Measurements from ENCODE around the gene CHST11. TPM values are rescaled to one million over a fixed set of nuclear protein-coding genes. Genes with fewer than 3 reads are reported as not detected.
A peak's percentile ranks its signal among the peaks of the same experiment; 100 is the strongest.

Gene CHST11
- total and polyA plus RNA-seq, 2 of the 4 experiments (the other 2 are of a cell fraction) = 1.4 to 2.7 TPM

DNA sequence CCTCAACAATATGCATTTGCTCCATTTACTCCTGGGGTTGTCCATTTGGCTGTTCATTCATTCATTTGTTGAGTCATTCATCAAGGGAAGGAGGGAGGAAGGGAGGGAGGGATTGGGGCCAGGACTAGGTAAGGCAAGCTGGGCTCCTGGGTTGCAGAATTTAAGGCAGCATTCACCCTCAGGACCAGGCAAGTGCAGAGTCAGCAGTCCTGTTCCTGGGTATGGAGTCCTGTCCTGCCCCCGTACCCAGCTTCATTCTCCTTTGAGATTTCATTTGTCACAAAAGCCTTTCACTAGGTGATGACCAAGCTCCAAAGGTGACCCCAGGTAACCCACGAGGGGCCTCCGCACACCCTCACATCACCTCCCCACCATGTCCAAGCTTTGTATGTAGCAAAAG lies 178.1 kb downstream of the CHST11 start:
- Histone ChIP-seq H2AK9ac (replicated peaks; ENCODE audit: low read depth, low read length, poor library complexity) (no peak overlapping the region), H3K4me1 (ENCODE audit: control insufficient read depth, insufficient read depth, low read length) (no peaks in the 10 kb centered on the region; the same call in 1 of the 2 replicates), H4K5ac (ENCODE audit: low read depth, low read length) (no peak overlapping the region), H3K4me2 (ENCODE audit: low read depth, low read length) (no peak overlapping the region), H3K18ac (ENCODE audit: low read depth, low read length) (no peak overlapping the region), H3K56ac (ENCODE audit: extremely low read depth, insufficient read depth, low read length) (no peak overlapping the region), H2BK120ac (ENCODE audit: low read depth, low read length) (no peak overlapping the region), H3K27me3 (ENCODE audit: control insufficient read depth, insufficient read depth, low read length) (peaks cover 18% of the 10 kb centered on the region), H4K91ac (ENCODE audit: insufficient read depth, low read depth, low read length) (no peak overlapping the region), H2BK5ac (ENCODE audit: low read depth, low read length, poor library complexity, severe bottlenecking) (no peak overlapping the region), H2BK15ac (ENCODE audit: low read depth, low read length) (no peak overlapping the region), H3K4me3 (ENCODE audit: insufficient read depth, low read depth, low read length) (no peak overlapping the region), H4K20me1 (ENCODE audit: insufficient read depth, low read length) (no peaks in the 10 kb centered on the region), H2AK5ac (ENCODE audit: low read depth, low read length) (no peak overlapping the region), H3K9me1 (ENCODE audit: insufficient read depth, low read length) (no peaks in the 10 kb centered on the region), H3K14ac (replicated peaks; ENCODE audit: low read depth, low read length) (no peak overlapping the region), H3K9me3 (ENCODE audit: control insufficient read depth, insufficient read depth, low read length) (no peaks in the 10 kb centered on the region), H3K4ac (ENCODE audit: low read depth, low read length) (no peak overlapping the region), H3K9ac (ENCODE audit: low read depth, low read length) (no peak overlapping the region), H2BK20ac (ENCODE audit: low read depth, low read length) (no peak overlapping the region), H3K36me3 (ENCODE audit: control insufficient read depth, insufficient read depth, low read length) (no peaks in the 10 kb centered on the region), H3K79me1 (ENCODE audit: low read depth in 1 of 2, low read length in 2 of 2) (no peaks in the 10 kb centered on the region), H3K27ac (ENCODE audit: insufficient read depth, low read length) (no peak overlapping the region), H4K8ac (ENCODE audit: low read depth in 2 of 2, low read length in 2 of 2) (no peak overlapping the region), H2AFZ (replicated peaks; ENCODE audit: low read length, poor library complexity) (no peak overlapping the region), H3K23ac (ENCODE audit: low read depth, low read length) (no peak overlapping the region)
- CTCF ChIA-PET = no interaction called here
- DNase-seq = no peak
- no TSS peak for BruUV-seq (replicated peaks)
- no CpG with 5 or more reads among the region's 3 CpGs for WGBS, 2 experiments (ENCODE audit: extremely low coverage in 2 of 2, insufficient read length in 1 of 2)
- dilution Hi-C loops (cut with HindIII; ENCODE audit: low sequenced_read_pairs, unreplicated experiment) = no loop called here
- no peak for ATAC-seq (ENCODE audit: low read depth)
- in situ Hi-C loops (cut with MboI; ENCODE audit: low sequenced_read_pairs) = no loop called here
- POLR2A ChIA-PET (ENCODE audit: unreplicated experiment) = no interaction called here
- intact Hi-C loops (cut with micrococcal nuclease) = no loop called here
- TF ChIP-seq, protein P1, sequence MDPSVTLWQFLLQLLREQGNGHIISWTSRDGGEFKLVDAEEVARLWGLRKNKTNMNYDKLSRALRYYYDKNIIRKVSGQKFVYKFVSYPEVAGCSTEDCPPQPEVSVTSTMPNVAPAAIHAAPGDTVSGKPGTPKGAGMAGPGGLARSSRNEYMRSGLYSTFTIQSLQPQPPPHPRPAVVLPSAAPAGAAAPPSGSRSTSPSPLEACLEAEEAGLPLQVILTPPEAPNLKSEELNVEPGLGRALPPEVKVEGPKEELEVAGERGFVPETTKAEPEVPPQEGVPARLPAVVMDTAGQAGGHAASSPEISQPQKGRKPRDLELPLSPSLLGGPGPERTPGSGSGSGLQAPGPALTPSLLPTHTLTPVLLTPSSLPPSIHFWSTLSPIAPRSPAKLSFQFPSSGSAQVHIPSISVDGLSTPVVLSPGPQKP (IDR thresholded peaks at IDR 0.05; ENCODE audit: borderline replicate concordance, low read depth, low read length) = no peak
- TF ChIP-seq MAFK (IDR thresholded peaks at IDR 0.05; ENCODE audit: low read depth, low read length) = 0 out of 2 replicates have a peak, but pooled peaks have one; percentile 26
